ENCODE measurements around the gene OR2L8.

The OR2L8 gene, protein sequence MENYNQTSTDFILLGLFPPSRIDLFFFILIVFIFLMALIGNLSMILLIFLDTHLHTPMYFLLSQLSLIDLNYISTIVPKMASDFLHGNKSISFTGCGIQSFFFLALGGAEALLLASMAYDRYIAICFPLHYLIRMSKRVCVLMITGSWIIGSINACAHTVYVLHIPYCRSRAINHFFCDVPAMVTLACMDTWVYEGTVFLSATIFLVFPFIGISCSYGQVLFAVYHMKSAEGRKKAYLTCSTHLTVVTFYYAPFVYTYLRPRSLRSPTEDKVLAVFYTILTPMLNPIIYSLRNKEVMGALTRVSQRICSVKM

DNA sequence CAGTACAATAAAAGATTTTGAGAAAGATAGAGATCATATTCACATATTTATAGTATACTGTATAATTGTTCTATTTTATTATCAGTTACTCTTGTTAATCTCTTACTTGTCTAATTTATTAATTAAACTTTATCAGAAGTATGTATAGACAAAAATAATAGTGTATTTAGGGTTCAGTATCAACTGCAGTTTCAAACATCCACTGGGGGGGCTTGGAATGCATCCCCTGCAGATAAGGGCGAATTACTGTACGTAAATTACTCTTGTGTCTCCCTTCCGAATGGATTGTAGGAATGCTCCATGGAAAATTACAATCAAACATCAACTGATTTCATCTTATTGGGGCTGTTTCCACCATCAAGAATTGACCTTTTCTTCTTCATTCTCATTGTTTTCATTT, at the start of gene OR2L8:
Gene OR2L8 (plus strand): TSS at position 301 of the 400 bp plus-strand sequence. CDS start 0 bp downstream, at position 301.
- no peak for DNase-seq

DNA sequence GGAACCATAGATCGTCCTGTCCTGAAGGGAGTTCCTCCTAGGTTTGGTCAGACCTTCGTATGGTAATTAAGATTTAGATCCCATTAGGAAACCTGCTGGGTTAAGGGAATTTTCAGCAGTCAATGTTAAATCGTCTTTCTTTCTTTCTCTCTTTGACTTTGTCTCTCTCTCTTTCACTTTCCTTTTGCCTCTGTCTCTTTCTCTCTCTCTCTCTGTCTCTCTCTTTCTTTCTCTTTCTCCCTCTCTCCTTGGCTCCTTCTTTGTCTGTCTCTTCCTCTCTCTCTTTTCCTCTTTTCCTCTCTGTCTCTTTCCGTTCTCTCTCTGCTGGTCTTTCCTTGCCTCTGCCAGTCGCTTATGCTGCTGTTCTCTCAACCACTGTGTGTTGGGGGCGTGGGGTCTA, 44.5 kb upstream of the OR2L8 start:
- DNase-seq, result no peak

GRCh38 chr1:247905181-247905580, 43.5 kb upstream of the OR2L8 start:
- no peak for DNase-seq

DNA sequence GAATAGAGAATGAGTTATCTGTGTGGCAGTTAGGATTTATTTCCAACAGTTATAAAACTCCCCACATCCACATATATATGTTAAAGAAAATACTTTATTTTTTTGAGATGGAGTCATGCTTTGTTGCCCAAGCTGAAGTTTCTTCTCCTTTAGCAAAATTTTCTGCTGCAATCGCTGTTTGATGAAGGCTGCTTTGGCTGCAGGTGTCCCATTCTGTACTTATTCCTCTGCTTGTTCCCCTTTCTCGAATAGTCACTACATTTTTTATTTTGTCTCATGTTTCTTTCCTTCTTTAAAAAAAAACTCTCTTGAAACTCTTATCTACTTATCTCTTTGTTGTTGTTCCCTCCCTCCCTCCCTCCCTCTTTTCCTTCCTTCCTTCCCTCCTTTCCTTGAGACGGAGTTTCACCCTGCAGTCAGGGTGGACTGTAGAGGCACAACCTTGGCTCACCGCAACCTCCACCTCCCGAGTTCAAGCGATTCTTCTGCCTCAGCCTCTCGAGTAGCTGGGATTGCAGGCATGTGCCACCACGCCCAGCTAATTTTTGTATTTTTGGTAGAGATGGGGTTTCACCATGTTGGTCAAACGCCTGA, 42.7 kb upstream of the OR2L8 start:
- DNase-seq, result no peak

DNA sequence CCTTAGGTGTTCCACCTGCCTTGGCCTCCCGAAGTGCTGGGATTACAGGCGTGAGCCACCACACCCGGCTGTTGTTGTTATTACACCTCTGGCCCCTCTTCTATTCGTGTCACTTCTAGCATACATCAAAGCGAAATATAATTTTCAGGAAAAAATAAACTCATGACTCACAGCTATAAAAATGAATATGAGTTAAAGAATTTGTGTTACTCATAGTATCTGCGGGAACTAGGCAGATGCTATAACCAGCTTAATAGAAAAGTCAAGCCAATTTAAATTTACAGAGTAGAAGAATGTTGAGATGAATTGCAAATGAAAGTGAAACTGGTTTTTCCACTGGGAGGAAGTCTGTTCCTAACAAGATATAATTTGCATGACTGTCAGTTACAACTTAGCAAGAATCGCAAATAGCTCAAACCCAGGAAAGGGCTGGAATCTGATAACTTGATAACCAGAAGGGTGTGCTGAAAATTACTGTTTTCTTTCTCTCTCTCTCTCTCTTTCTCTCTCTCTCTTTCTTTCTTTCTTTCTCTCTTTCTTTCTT, 42.1 kb upstream of the OR2L8 start:
- DNase-seq, result peak; percentile 29

DNA sequence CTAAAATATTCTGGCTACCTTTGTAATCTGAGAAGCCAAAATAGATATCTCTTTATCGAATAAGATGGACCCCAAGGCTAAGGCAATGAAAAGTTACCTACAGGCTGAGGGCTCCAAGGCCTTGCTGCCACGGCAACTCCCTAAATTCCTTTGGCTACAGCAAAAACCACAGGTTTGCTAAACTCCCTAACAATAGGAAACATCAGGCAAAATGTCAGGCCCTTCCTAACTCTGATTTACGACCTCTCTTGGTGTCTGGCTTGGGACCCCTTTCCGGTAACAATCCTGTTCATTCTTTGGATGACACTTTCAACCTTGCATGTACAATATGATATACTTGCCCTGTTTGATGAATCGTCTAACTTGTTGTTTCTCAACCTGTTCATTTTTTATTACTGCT, 39.9 kb upstream of the OR2L8 start:
- no peak for DNase-seq

GRCh38 chr1:247913786-247914185, 34.9 kb upstream of the OR2L8 start:
- DNase-seq, result no peak

DNA sequence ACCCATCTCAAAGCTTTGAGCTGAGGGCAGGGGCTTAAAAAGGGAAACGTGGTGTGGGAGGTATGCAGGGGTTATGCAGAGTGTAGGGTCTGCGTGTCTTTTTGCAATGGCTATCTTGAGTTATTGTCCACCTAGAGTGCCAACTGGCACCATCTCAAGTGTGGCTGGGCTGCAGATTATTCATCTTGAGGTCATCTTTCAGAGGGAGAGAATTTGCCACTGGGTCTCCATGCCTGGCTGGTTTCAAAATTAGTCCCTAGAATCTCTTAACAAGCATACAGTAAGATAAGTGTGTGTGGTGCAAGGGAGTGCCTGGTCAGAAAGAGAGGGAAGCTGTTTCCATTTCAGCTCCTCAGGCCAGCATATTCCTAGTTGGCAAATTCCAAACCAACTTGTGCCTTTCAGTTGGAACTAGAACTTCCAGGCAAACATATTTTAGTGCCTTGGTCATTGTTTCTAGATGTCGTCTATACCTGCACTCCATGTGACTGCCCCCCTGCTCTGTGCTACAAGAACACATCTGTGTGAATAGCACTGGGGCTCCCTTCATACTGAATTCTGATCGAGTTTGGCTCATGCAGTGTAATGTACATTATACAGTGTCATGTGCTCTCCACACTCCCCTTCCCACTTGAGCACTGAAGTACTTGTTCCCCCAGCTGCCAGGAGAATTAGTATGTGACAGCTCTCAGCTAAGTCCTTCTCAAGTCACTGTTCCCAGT, 33.6 kb upstream of the OR2L8 start:
- DNase-seq, result no peak

- no peak for DNase-seq
These were observed 28.7 kb upstream of the OR2L8 start, which contains the start of gene OR2T8 for GRCh38 chr1:247919952-247920351. Gene OR2T8, plus strand, starts transcription at chr1:247920252. Its CDS starts 766 bp downstream, at chr1:247921018.

DNA sequence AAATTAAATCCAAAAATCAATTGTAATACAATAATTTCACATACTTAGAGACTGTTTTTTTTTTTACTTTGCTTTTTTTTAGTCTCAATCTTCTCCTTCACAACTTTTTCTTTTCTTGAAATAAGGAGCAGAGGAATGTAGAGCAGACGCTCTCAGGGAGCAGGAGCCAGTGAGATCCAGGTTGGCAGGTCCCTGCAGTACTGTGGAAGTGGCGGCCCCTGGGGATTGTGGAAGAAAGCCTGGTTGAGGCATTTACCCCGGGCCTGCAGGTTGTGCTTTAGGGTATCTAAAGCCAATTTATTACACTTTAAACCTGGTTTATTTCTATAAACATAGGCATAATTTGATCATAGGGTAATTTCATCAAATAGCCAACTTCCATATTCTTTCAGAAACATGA, 24.7 kb upstream of the OR2L8 start:
- no peak for DNase-seq

- no peak for DNase-seq
These were observed 23.8 kb upstream of the OR2L8 start, which contains the start of gene OR2AJ1 for GRCh38 chr1:247924868-247925267. Gene OR2AJ1, plus strand, starts transcription at chr1:247924889. Its CDS starts 8,880 bp downstream, at chr1:247933769.

GRCh38 chr1:247933989-247934388, 14.7 kb upstream of the OR2L8 start:
- DNase-seq, result no peak

- DNase-seq, result no peak
These were observed 12.9 kb upstream of the OR2L8 start for GRCh38 chr1:247935781-247936180.

DNA sequence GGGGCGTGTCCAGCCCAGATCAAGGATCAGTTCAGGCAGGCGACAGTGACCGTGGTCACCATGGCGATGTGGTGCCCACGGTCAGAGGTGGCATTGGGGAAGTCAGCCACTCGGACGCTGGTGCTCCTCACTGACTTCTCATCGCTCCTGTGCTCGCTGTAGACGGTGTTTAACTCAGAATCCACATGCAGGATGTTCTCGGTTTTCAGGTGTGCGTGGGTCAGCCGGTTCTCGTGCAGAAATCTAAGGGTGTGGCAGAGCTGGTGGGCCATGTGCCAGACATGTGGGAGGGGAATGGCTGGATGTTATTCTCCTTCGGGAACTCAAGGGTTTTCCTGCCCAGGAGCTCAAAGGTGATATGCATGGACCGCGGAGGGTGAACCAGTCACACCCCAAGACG, 12.2 kb upstream of the OR2L8 start:
- no peak for DNase-seq

- DNase-seq, result peak; percentile 97
These were observed 11.5 kb upstream of the OR2L8 start for GRCh38 chr1:247936965-247937734.

- no peak for DNase-seq
These were observed 6.0 kb upstream of the OR2L8 start for GRCh38 chr1:247942624-247943023.

- DNase-seq, result no peak
These were observed 4.8 kb downstream of the OR2L8 start for GRCh38 chr1:247953408-247953807.

GRCh38 chr1:247961791-247962190, 13.1 kb downstream of the OR2L8 start:
- DNase-seq, result no peak

DNA sequence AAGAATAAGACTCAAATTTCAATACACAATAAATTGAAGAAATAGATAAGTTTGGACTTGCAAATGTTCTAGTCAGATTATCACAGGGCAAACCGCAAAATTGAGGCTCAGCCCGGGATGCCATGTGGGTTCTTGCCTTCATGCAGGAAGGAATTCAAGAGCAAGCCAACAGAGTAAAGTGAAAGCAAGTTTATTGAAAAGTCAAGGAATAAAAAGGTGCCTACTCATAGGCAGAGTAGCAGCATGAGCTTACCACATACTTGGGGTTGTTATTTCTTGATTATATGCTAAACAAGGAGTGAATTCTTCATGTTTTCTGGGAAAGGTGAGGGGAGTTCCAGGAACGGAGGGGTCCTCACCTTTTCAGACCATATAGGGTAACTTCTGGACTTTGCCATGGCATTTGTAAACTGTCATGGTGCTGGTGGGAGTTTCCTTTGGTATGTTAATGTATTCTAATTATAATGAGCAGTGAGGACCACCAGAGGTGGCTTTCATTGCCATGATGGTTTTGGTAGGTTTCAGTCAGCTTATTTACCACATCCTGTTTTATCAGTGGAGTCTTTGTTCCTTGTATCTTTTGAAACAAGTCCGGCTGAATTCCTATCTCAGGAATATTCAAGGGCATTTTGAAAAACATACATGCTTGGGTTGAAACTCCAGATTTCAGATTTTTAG, 14.4 kb downstream of the OR2L8 start:
- no peak for DNase-seq

DNA sequence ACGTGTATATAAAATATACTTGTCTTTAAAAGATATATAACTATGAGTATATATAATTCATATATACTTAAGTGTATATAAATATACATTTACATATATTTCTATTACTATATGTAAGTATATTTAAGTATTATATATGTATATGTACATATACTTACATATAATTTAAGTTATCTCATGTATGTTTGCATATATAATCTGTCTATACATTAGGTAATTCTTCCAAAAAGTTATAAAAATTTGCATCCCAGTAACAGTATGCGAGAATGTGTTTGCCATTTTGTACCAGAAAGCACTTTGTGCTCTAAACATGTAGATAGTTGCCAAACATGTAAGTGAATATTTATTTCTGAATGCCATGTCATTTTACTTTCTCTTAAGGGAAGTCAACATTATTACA, 16.3 kb downstream of the OR2L8 start, which contains the start of gene OR2AK2:
Gene OR2AK2 (plus strand): TSS at position 301 of the 400 bp plus-strand sequence. CDS start 144 bp downstream, outside the sequence.
- DNase-seq, result no peak

- no peak for DNase-seq
These were observed 18.0 kb downstream of the OR2L8 start for GRCh38 chr1:247966532-247967204.

Data from stimulated activated CD8-positive, alpha-beta memory T cell treated with anti-CD3 and anti-CD28 coated beads, Interleukin-4, amount 100 ng/mL, for 48 hours (primary cell).